GM19025 (cell line): ENCODE results near the gene DCC.

Source experiments
- ATAC-seq: cut with Tn5 transposase; IDR thresholded peaks from one replicate; pipeline ENCODE4 v1.9.1; 2021; ENCODE audit warnings: mild to moderate bottlenecking, low read depth, moderate library complexity; ENCODE audit not compliant: unreplicated experiment

Gene DCC

GRCh38 chr18:52970686-52971085 is 630.7 kb downstream of the DCC start:
- ATAC-seq: no peak

GRCh38 chr18:52971097-52971496 is 631.1 kb downstream of the DCC start:
- ATAC-seq: no peak

- no peak for ATAC-seq
These were observed 639.9 kb downstream of the DCC start for GRCh38 chr18:52979892-52980291.

GRCh38 chr18:52991246-52991645 is 651.2 kb downstream of the DCC start:
- no peak for ATAC-seq

- no peak for ATAC-seq
These were observed 652.0 kb downstream of the DCC start for GRCh38 chr18:52992041-52992440.

- no peak for ATAC-seq
These were observed 655.9 kb downstream of the DCC start for GRCh38 chr18:52995875-52996274.

- ATAC-seq: no peak
These were observed 659.6 kb downstream of the DCC start for GRCh38 chr18:52999633-53000032.

- ATAC-seq: no peak
These were observed 664.8 kb downstream of the DCC start for GRCh38 chr18:53004798-53005197.

- no peak for ATAC-seq
These were observed 678.8 kb downstream of the DCC start for GRCh38 chr18:53018791-53019190.

GRCh38 chr18:53025247-53025646 is 685.2 kb downstream of the DCC start:
- no peak for ATAC-seq

- no peak for ATAC-seq
These were observed 688.6 kb downstream of the DCC start for GRCh38 chr18:53028565-53028964.

- no peak for ATAC-seq
These were observed 693.1 kb downstream of the DCC start for GRCh38 chr18:53033128-53033527.

- no peak for ATAC-seq
These were observed 698.6 kb downstream of the DCC start for GRCh38 chr18:53038608-53039007.

- no peak for ATAC-seq
These were observed 700.3 kb downstream of the DCC start for GRCh38 chr18:53040286-53040685.

GRCh38 chr18:53056064-53056463 is 716.1 kb downstream of the DCC start:
- no peak for ATAC-seq

- ATAC-seq: no peak
These were observed 730.8 kb downstream of the DCC start for GRCh38 chr18:53070788-53071187.

GRCh38 chr18:53080687-53081086 is 740.7 kb downstream of the DCC start:
- ATAC-seq: no peak

- ATAC-seq: no peak
These were observed 753.6 kb downstream of the DCC start for GRCh38 chr18:53093636-53094035.

- no peak for ATAC-seq
These were observed 761.6 kb downstream of the DCC start for GRCh38 chr18:53101536-53102105.

GRCh38 chr18:53114441-53114840 is 774.4 kb downstream of the DCC start:
- ATAC-seq: no peak

GRCh38 chr18:53115876-53116585 is 776.0 kb downstream of the DCC start:
- ATAC-seq: no peak

- no peak for ATAC-seq
These were observed 777.9 kb downstream of the DCC start for GRCh38 chr18:53117851-53118250.
